GM19452 (cell line): Measurements from ENCODE around the gene LGALS8.
"Not testable (repeated sequence)": the region's sequence is repeated elsewhere in the genome, so short reads cannot be mapped to it uniquely, and the experiment has no call there.

Source experiments
- ATAC-seq: cut with Tn5 transposase; IDR thresholded peaks from one replicate; pipeline ENCODE4 v1.9.1; 2021; ENCODE audit not compliant: unreplicated experiment

Gene LGALS8

GRCh38 chr1:236536540-236536939, 12.8 kb downstream of the LGALS8 start:
- no peak for ATAC-seq

GRCh38 chr1:236540813-236541465, 17.2 kb downstream of the LGALS8 start:
- ATAC-seq = no peak

GRCh38 chr1:236541710-236542109, 17.9 kb downstream of the LGALS8 start:
- ATAC-seq = no peak

GRCh38 chr1:236543065-236543669, 19.4 kb downstream of the LGALS8 start:
- ATAC-seq = no peak

GRCh38 chr1:236545621-236546169, 21.9 kb downstream of the LGALS8 start:
- no peak for ATAC-seq

GRCh38 chr1:236548452-236548851, 24.7 kb downstream of the LGALS8 start:
- ATAC-seq = no peak

GRCh38 chr1:236550961-236551851, 27.4 kb downstream of the LGALS8 start:
- no peak for ATAC-seq

GRCh38 chr1:236552096-236552495, 28.3 kb downstream of the LGALS8 start:
- ATAC-seq = no peak

- no peak for ATAC-seq
Observed at GRCh38 chr1:236552901-236553300, 29.1 kb downstream of the LGALS8 start.

GRCh38 chr1:236553370-236553769, 29.6 kb downstream of the LGALS8 start:
- ATAC-seq = no peak

GRCh38 chr1:236556606-236557005, 32.8 kb downstream of the LGALS8 start:
- ATAC-seq = no peak

GRCh38 chr1:236558081-236558480, 34.3 kb downstream of the LGALS8 start:
- no peak for ATAC-seq

GRCh38 chr1:236558846-236559245, 35.1 kb downstream of the LGALS8 start:
- ATAC-seq = no peak

- ATAC-seq = no peak
Observed at GRCh38 chr1:236560213-236560771, 36.5 kb downstream of the LGALS8 start.

GRCh38 chr1:236561976-236562375, 38.2 kb downstream of the LGALS8 start:
- no peak for ATAC-seq

- ATAC-seq = no peak
Observed at GRCh38 chr1:236565530-236565929, 41.7 kb downstream of the LGALS8 start.

- no peak for ATAC-seq
Observed at GRCh38 chr1:236568285-236568894, 44.6 kb downstream of the LGALS8 start.

- no peak for ATAC-seq
Observed at GRCh38 chr1:236575523-236575922, 51.7 kb downstream of the LGALS8 start.

GRCh38 chr1:236576004-236576403, 52.2 kb downstream of the LGALS8 start:
- ATAC-seq = no peak

- ATAC-seq = not testable (repeated sequence)
Observed at GRCh38 chr1:236577041-236577440, 53.3 kb downstream of the LGALS8 start.

GRCh38 chr1:236578661-236579060, 54.9 kb downstream of the LGALS8 start:
- ATAC-seq = no peak
